ENCODE results near the gene B4GALNT4. TPM values are rescaled to one million over a fixed set of nuclear protein-coding genes. Genes with fewer than 3 reads are reported as not detected.

B4GALNT4 gene
- total and polyA plus RNA-seq, 2 of the 4 experiments (the other 2 are of a cell fraction) = 5.2 to 38.6 TPM

DNA sequence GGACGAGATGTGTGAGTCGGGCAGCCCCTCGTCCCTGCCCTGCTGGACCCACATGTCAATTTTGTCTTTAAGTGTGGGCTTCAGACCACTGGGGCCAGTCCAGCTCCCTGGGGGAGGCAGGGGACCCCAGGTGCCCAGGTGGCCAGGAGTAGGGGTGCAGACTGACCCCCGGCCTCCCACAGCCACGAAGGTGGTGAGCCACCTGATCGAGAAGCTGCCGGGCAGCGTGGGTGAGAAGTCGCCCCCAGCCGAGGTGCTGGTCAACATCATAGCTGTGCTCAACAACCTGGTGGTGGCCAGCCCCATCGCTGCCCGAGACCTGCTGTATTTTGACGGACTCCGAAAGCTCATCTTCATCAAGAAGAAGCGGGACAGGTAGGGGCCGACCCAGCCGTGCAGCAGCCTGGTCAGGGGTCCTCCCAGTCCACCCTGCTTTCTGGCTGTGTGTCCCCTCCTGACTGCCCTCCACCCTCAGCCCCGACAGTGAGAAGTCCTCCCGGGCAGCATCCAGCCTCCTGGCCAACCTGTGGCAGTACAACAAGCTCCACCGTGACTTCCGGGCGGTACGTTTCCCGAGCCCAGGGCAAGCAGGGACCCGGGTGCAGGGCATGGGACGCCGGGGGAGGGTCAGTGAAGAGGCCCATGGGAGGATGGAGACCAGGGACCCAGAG, 34.6 kb downstream of the B4GALNT4 start:
- H3K36me3 ChIP-seq (ENCODE audit: control insufficient read depth, insufficient read depth, low read length) = no peaks in the 10 kb centered on the region
- H2BK5ac ChIP-seq (ENCODE audit: low read depth, low read length, poor library complexity, severe bottlenecking) = no peak overlapping the region
- H3K14ac ChIP-seq (replicated peaks; ENCODE audit: low read depth, low read length) = no peak overlapping the region
- no peak overlapping the region for H4K8ac ChIP-seq (ENCODE audit: low read depth in 2 of 2, low read length in 2 of 2)
- H3K9ac ChIP-seq (ENCODE audit: low read depth, low read length) = no peak overlapping the region
- H3K4me3 ChIP-seq (ENCODE audit: insufficient read depth, low read depth, low read length) = no peak overlapping the region
- no peak overlapping the region for H3K4ac ChIP-seq (ENCODE audit: low read depth, low read length)
- no peak overlapping the region for H2AK5ac ChIP-seq (ENCODE audit: low read depth, low read length)
- no peak for DNase-seq
- H2AK9ac ChIP-seq (replicated peaks; ENCODE audit: low read depth, low read length, poor library complexity) = peak overlapping the region; percentile 28
- H3K56ac ChIP-seq (ENCODE audit: extremely low read depth, insufficient read depth, low read length) = no peak overlapping the region
- POLR2A ChIA-PET (ENCODE audit: unreplicated experiment) = no interaction called here
- peaks cover 15% of the 10 kb centered on the region for H3K27me3 ChIP-seq (ENCODE audit: control insufficient read depth, insufficient read depth, low read length)
- WGBS, 2 experiments (ENCODE audit: extremely low coverage in 2 of 2, insufficient read length in 1 of 2) = 95% methylated on average over 24 of the region's 27 CpGs; no CpG with 5 or more reads in 1 of the 2 experiments
- no TSS peak for BruUV-seq (replicated peaks)
- in situ Hi-C loops (cut with MboI; ENCODE audit: low sequenced_read_pairs) = no loop called here
- H3K23ac ChIP-seq (ENCODE audit: low read depth, low read length) = no peak overlapping the region
- peaks cover 3% of the 10 kb centered on the region; the same call in 1 of the 2 replicates for H3K4me1 ChIP-seq (ENCODE audit: control insufficient read depth, insufficient read depth, low read length)
- H4K91ac ChIP-seq (ENCODE audit: insufficient read depth, low read depth, low read length) = no peak overlapping the region
- H4K20me1 ChIP-seq (ENCODE audit: insufficient read depth, low read length) = no peaks in the 10 kb centered on the region
- H3K4me2 ChIP-seq (ENCODE audit: low read depth, low read length) = no peak overlapping the region
- no peak overlapping the region for H2BK120ac ChIP-seq (ENCODE audit: low read depth, low read length)
- ATAC-seq (ENCODE audit: low read depth) = no peak
- H3K79me1 ChIP-seq (ENCODE audit: low read depth in 1 of 2, low read length in 2 of 2) = no peaks in the 10 kb centered on the region
- intact Hi-C loops (cut with micrococcal nuclease) = no loop called here
- H3K9me3 ChIP-seq (ENCODE audit: control insufficient read depth, insufficient read depth, low read length) = peaks cover 5% of the 10 kb centered on the region; the same call in 1 of the 2 replicates
- H3K27ac ChIP-seq (ENCODE audit: insufficient read depth, low read length) = no peak overlapping the region
- no peak for TF ChIP-seq POLR2A (IDR thresholded peaks at IDR 0.05; ENCODE audit: low read depth, low read length)
- no peak for TF ChIP-seq CEBPB (IDR thresholded peaks at IDR 0.05; ENCODE audit: low read depth, low read length)
- no peak for TF ChIP-seq SMC3 (IDR thresholded peaks at IDR 0.05; ENCODE audit: low read depth, low read length)
- no peak for TF ChIP-seq RAD21 (IDR thresholded peaks at IDR 0.05; ENCODE audit: low read length)
- TF ChIP-seq, protein P1, sequence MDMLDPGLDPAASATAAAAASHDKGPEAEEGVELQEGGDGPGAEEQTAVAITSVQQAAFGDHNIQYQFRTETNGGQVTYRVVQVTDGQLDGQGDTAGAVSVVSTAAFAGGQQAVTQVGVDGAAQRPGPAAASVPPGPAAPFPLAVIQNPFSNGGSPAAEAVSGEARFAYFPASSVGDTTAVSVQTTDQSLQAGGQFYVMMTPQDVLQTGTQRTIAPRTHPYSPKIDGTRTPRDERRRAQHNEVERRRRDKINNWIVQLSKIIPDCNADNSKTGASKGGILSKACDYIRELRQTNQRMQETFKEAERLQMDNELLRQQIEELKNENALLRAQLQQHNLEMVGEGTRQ (IDR thresholded peaks at IDR 0.05; ENCODE audit: low read depth, low read length) = no peak
- TF ChIP-seq MAFK (IDR thresholded peaks at IDR 0.05; ENCODE audit: low read depth, low read length) = no peak
- TF ChIP-seq FOS (IDR thresholded peaks at IDR 0.05; ENCODE audit: low read depth, low read length) = no peak
- TF ChIP-seq, protein P2, sequence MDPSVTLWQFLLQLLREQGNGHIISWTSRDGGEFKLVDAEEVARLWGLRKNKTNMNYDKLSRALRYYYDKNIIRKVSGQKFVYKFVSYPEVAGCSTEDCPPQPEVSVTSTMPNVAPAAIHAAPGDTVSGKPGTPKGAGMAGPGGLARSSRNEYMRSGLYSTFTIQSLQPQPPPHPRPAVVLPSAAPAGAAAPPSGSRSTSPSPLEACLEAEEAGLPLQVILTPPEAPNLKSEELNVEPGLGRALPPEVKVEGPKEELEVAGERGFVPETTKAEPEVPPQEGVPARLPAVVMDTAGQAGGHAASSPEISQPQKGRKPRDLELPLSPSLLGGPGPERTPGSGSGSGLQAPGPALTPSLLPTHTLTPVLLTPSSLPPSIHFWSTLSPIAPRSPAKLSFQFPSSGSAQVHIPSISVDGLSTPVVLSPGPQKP (IDR thresholded peaks at IDR 0.05; ENCODE audit: borderline replicate concordance, low read depth, low read length) = no peak
- TF ChIP-seq MXI1 (IDR thresholded peaks at IDR 0.05; ENCODE audit: borderline replicate concordance, low read depth, low read length) = no peak
- TF ChIP-seq RFX5 (IDR thresholded peaks at IDR 0.05; ENCODE audit: low read depth, low read length) = no peak
- no peak for TF ChIP-seq RCOR1 (IDR thresholded peaks at IDR 0.05; ENCODE audit: insufficient replicate concordance, low read length)
- TF ChIP-seq NFE2L2 (IDR thresholded peaks at IDR 0.05; ENCODE audit: low read depth, low read length) = no peak
- no peak overlapping the region for H3K18ac ChIP-seq (ENCODE audit: low read depth, low read length)
- no peak overlapping the region for H4K5ac ChIP-seq (ENCODE audit: low read depth, low read length)
- no peaks in the 10 kb centered on the region for H3K9me1 ChIP-seq (ENCODE audit: insufficient read depth, low read length)
- dilution Hi-C loops (cut with HindIII; ENCODE audit: low sequenced_read_pairs, unreplicated experiment) = no loop called here
- no peak overlapping the region for H2BK15ac ChIP-seq (ENCODE audit: low read depth, low read length)
- CTCF ChIA-PET = no interaction called here
- no peak overlapping the region for H2BK20ac ChIP-seq (ENCODE audit: low read depth, low read length)
- no peak overlapping the region for H2AFZ ChIP-seq (replicated peaks; ENCODE audit: low read length, poor library complexity)
